ENCODE measurements around the gene PLPP2.

PLPP2 gene

GRCh38 chr19:317710-318508 is 26.7 kb upstream of the PLPP2 start:
- TF ChIP-seq CTCF (conservative IDR thresholded peaks at IDR 0.05; ENCODE audit: control insufficient read depth, insufficient read depth, low read depth, low read length), result no peak
- DNase-seq (ENCODE audit: low read depth), result no peak
- H3K4me3 ChIP-seq (ENCODE audit: control insufficient read depth, low read depth, low read length), result no peak overlapping the region

GRCh38 chr19:315811-316210 is 24.6 kb upstream of the PLPP2 start:
- TF ChIP-seq CTCF (conservative IDR thresholded peaks at IDR 0.05; ENCODE audit: control insufficient read depth, insufficient read depth, low read depth, low read length), result no peak
- H3K4me3 ChIP-seq (ENCODE audit: control insufficient read depth, low read depth, low read length), result no peak overlapping the region
- no peak for DNase-seq (ENCODE audit: low read depth)

- no peak overlapping the region for H3K4me3 ChIP-seq (ENCODE audit: control insufficient read depth, low read depth, low read length)
- TF ChIP-seq CTCF (conservative IDR thresholded peaks at IDR 0.05; ENCODE audit: control insufficient read depth, insufficient read depth, low read depth, low read length), result no peak
- DNase-seq (ENCODE audit: low read depth), result no peak
Observed at GRCh38 chr19:313988-314815, 23.0 kb upstream of the PLPP2 start.

- TF ChIP-seq CTCF (conservative IDR thresholded peaks at IDR 0.05; ENCODE audit: control insufficient read depth, insufficient read depth, low read depth, low read length), result no peak
- H3K4me3 ChIP-seq (ENCODE audit: control insufficient read depth, low read depth, low read length), result no peak overlapping the region
- no peak for DNase-seq (ENCODE audit: low read depth)
Observed at GRCh38 chr19:313169-313987, 22.2 kb upstream of the PLPP2 start.

GRCh38 chr19:311813-312261 is 20.6 kb upstream of the PLPP2 start:
- no peak overlapping the region for H3K4me3 ChIP-seq (ENCODE audit: control insufficient read depth, low read depth, low read length)
- no peak for TF ChIP-seq CTCF (conservative IDR thresholded peaks at IDR 0.05; ENCODE audit: control insufficient read depth, insufficient read depth, low read depth, low read length)
- DNase-seq (ENCODE audit: low read depth), result no peak

- TF ChIP-seq CTCF (conservative IDR thresholded peaks at IDR 0.05; ENCODE audit: control insufficient read depth, insufficient read depth, low read depth, low read length), result no peak
- no peak overlapping the region for H3K4me3 ChIP-seq (ENCODE audit: control insufficient read depth, low read depth, low read length)
- DNase-seq (ENCODE audit: low read depth), result no peak
Observed at GRCh38 chr19:310781-311496, 19.7 kb upstream of the PLPP2 start.
